NCI-H2196 (cell line): ENCODE data around the gene ARID4B.
"Not testable (repeated sequence)": the region's sequence is repeated elsewhere in the genome, so short reads cannot be mapped to it uniquely, and the experiment has no call there.

Experiments
- DNase-seq: peaks from one replicate; lab custom pipeline; 2025; ENCODE audit not compliant: unreplicated experiment; lab: John Stamatoyannopoulos, UW

Gene ARID4B

DNA sequence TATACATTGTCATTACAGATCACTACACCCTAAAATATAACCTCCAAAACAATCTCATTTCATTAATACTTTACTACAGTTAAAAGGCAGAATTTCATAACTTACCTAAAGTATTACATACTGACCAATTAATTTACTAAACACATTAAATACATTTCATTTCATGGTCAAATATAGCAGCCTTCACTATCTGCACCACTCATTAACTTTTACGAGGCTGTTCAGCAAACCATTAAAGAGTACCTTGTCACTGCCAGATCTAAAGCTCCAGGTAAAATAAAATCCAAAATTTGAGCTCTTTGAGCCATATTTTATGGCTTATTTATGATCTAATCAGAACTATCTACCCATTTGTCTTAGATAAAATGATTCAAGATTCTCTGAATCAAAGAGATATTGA, 100.6 kb downstream of the ARID4B start:
- DNase-seq = no peak

DNA sequence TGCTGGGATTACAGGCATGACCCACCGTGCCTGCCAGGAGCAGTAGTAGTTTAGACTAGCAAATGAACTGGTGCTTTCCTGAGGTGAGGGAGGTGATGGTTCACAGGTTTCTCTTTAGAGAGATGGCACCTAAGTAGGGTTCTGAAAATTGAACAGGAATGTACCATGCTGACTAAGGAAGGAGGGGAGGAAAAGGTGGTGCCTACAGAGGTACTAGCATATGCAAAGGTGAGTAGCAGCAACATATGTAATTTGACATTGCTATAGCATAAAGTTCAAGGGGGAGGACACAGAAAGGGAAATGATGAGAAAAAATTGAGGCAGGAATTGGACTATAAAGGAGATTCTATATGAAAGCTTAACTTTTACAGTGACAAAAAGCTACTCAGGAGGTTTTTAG, 101.0 kb downstream of the ARID4B start:
- no peak for DNase-seq

DNA sequence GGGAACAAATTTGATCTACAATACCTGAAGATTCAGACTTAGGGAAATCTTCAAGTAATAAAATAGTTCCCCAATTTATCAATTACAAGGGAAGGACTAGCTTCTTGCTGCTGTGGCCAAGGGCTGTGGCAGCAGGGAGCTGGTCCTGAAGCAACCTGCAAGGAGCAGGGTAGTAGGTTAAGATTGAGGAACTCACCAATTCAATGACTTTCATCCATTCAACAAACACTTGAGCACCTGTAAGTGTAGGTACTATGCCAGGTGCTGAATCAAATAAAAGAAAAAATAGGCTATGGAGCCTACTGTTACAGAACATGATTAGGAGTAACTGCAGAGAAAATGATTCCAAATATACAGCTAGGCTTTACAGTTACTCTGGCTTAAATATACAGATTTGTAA, 102.7 kb downstream of the ARID4B start:
- DNase-seq = no peak

DNA sequence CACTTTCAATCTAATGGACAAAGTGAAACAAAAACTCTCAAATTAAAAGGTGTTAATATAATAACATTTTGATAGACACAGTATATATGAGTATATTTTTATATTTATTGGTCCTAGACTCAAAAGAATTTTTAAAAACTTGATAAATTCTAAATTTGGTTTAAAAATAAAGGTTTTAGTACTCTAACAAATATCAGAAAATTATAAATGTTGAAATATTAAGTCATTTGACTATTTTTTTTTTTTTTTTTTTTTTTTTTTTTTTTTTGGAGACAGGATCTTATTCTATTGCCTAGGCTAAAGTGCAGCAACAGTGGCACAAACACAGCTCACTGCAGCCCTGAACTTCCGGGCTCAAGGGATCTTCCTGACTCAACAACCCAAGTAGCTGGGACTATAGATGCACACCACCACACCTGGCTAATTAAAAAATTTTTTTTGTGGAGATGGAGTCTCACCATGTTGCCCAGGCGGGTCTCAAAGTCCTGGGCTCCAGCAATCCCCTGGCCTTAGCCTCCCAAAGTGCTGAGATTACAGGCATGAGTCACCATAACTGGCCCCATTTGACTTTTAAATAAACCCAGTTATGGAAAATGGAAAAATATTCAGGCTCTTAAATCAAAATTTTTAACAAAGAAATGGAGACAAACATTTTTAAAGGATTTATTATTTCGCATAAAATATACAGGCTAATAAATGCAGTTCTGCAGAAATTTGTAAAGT, 106.2 kb downstream of the ARID4B start:
- DNase-seq = no peak

DNA sequence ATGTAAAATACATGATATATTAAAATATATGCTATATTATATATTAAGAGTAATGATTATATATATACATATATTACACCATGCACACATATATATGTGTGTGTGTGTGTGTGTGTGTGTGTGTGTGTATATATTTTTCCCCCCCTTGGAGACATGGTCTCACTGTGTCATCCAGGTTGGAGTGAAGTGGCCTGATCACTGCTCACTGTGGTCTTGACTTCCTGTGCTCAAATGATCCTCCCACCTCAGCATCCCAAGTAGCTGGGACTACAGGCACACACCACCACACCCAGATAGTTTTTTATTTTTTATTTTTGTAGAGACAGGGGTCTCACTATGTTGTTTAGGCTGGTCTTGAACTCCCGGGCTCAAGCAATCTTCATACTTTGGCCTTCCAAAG, 112.5 kb downstream of the ARID4B start:
- DNase-seq = no peak

DNA sequence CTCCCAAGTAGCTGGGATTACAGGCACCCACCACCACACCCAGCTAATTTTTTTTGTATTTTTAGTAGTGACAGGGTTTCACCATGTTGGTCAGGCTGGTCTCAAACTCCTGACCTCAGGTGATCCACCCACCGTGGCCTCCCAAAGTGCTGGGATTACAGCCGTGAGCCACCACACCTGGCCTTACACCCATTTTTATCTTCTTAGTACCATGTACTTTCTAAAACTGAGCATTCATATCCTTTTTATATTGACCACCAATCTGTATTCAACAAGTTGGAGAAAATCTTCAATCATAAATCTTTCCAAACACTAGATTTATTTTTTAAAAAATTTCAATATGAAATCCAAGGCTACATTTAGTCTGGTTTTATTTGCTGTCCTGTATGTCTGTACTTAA, 113.0 kb downstream of the ARID4B start:
- not testable (repeated sequence) for DNase-seq

DNA sequence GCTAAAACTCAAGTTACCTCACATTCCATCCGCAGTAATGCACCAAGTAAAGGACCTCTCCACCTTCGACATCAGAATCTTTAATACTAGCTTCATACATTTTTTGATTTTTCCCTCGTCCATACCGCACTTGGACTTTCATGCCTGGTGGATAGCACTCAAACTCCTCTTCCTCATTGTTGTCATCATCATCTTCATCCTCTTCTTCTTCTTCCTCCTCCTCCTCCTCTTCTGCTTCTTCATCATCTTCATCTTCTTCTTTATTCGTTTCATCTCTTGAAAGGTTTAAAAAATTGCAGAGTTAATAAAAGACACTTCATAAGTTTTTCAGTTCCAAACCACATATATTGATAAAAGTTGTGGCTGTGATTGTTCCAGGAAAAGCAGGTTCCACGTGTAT, 114.2 kb downstream of the ARID4B start:
- DNase-seq = no peak

DNA sequence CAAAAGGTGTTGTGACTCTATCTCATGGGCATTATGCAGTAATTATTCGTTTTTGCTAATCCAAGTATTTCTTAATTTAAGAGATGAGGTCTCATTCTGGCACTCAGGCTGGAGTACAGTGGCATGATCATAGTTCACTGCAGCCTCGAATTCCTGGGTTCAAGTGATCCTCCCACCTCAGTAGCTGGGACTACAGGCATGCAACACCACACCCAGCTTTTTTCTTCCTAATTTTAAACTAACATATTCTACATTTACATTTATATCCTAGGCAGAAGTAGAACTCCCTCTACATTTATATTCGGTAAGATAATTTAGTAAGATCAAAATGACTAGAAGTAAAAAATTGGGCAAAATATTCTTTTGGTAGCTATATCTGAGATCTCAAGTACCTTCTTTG, 116.5 kb downstream of the ARID4B start:
- no peak for DNase-seq

DNA sequence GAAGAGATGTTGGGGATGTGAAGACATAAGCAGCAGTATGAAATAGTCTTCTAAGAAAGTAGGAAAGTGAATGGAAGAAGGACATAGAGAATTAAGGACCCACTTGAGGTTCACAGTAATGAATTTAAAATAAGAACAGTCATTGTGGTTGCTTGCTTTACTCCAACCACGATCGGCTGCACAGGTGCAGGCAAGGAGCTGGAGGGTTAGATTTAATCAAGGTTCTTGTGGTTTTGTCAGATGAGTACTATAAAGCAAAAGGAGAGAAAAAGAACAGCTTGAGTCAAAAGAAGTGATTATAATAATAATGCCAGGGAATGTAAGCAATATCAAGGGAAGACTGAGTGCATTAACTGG, 120.8 kb downstream of the ARID4B start:
- no peak for DNase-seq

DNA sequence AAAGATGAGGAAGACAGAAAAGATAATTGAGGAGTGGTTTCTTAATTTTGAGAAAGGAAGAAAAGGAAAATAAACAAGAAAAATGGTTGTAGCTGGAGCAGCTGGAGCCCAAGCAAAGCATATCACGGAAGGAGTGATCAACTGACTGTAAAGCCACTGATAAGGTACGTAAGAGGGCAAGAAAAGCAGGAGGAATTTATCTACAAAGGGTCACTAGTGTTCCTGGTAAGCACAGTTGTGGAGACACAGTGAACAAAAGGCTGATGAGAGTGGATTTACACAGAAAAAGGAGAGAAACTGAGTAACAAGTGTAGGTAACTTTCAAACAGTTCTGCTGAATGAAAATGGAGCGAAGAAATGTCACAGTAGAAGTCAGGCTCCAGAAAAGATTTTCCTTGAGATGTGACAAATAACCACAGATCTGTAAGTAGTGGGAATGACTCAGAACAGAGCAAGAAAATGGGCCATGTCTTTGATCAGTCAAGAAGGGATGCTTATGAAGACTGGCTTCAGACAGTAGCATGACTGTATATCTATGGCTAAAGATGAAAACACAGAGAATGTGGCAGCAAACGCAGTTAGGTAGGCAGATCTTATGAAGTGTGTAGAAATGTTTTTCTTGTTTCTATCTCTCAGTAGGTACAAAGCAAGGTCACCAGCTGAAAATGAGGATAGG, 121.3 kb downstream of the ARID4B start:
- no peak for DNase-seq

DNA sequence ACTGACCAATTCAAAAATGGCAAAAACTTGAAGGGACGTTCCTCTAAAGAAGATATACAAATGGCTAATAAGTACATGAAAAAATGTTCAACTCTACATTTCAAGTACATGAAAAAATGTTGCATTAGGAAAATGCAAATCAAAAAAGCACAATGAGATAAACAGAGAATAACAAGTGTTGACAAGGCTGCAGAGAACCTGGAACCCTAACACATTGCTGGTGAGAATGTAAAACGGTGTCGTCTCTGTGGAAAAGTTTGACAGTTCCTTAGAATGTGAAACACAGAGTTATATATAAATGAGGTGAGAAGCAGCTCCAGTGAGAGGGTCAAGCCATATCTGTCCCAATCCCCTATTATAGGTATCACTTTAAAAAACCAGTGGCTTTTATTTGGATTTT, 122.3 kb downstream of the ARID4B start:
- no peak for DNase-seq

DNA sequence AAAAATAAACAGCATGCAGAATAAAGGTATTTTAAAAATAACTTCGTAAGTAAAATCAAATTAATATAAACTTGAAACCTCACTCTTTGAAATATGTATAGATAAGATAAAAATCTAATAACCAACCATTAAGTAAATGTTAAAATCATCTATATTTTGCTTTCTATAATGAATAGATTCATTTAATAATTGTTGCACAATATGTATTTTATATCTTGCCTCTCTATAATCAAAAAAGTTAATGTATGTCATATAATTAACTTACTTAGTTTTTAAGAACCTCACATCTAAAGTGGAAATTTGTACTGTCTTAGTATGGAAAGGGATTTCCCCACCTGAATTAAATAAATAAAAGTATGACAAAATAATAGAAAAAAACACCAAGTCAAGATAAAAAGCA, 124.6 kb downstream of the ARID4B start:
- no peak for DNase-seq

DNA sequence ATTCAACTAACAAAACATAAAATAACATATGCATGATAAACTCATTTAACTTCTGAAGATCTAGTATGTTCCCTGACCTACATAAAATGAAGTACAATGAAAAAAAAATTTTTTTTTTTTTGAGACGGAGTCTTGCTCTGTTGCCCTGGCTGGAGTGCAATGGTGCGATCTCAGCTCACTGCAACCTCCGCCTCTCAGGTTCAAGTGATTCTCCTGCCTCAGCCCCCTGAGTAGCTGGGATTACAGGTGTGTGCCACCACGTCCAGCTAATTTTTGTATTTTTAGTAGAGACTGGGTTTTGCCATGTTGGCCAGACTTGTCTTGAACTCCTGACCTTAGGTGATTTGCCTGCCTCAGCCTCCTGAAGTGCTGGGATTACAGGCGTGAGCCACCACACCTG, 125.5 kb downstream of the ARID4B start:
- not testable (repeated sequence) for DNase-seq

DNA sequence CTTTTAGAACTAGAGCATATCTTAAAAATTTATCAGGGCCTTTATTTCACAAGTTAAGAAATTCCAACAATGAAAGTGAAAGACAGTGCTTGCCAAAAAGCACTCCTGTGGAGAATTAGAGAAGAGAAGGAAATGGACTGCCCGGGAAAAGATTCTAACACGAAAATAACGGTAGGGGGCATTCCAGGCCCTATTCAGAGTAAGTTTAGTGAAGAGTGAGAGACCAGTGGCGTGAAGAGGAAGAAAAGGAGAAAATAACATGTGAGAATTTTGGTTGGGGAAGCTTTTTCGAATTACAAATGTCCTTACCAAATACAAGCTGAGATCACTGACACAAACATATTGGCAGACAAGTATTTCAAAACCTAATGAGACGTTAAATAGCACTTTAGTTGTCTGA, 128.5 kb downstream of the ARID4B start:
- DNase-seq = no peak

DNA sequence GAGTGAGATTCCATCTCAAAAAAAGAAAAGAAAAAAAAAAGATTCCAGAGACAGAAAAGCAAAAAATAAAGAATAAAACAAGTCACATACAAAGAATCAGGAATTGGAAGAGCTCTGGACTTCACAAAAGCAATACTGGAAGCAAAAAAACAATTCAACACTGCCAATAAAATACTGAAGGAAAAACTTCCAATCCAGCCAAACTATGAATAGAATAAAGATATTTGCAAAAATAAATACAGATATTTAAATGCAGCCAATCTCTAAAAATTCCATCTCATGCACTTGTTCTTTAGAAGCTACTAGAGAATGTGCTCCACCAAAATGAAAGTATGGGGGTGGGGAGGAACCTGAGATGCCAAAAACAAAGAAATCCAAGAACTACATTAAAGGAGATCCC, 137.5 kb downstream of the ARID4B start:
- no peak for DNase-seq

DNA sequence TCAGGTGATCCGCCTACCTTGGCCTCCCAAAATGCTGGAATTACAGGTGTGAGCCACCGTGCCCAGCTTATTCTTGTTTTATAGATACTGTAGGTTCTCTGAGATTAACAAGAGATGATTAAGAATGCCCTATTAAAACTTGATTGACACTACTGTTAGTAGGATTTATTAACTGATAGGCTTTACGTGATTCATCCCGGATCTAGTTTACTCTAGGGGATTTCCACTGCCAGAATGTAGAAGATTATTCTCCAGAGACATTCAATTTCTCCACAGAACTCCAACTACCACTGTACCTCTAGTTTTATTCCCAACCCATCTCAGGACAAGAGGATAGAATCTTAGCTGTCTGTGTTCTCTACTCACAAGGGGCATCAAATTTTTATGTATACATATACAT, 140.7 kb downstream of the ARID4B start:
- no peak for DNase-seq

DNA sequence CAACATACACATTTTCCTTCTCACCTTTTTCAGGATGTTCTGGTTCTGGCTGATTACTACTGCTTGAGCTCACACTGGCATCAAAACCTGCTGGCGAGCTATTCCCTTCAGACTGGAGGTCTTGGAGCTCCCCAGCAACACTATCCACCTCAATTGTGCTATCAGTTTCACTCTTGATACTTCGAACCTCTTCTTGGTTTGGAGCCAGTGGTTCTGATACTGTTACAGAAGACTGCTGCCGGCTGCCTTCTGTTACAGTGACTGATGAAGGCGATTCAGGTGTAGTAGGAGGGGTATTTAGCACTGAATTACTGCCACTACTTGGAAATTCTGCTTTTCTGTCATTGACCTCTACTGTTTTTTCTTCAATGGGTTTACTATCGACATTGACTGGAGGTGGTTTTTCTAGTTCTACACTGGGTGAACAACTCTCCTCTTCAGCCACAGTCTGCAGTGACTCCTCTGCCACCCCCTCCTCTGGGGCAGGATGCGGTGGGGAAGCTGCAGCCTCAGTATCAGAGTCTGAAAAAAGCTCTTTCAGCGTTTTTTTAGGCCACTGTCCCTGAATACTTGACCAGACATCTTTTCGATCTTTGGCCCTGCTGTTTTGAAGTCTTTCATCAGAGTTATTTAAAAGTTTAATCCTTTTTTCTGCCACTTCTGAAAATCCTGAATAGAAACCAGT, 146.3 kb downstream of the ARID4B start:
- no peak for DNase-seq

DNA sequence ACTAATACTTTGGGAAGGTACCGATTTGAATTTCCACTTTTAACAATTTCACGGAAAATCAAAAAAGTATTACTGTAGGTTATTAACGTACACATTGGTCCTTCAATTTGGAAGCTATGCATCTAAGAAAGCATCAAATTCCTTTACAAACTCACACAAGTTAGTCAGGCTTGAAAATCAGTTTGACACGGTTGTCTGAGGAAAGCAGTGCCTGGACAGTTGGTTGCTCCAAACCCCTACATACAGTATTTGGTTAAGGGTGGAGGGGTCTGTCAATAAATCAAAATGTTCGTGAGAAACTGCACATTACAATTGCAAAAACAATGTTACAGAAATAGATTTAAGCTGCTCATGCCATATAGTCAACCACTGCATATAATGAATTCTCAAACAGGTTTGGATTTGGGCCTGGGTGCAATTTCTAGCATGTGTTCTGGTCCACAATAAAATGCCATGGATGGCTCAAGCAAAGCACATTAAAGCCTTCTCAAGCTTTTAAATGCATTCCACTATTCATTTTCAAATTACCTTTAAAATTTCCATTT, 147.0 kb downstream of the ARID4B start:
- DNase-seq = no peak

DNA sequence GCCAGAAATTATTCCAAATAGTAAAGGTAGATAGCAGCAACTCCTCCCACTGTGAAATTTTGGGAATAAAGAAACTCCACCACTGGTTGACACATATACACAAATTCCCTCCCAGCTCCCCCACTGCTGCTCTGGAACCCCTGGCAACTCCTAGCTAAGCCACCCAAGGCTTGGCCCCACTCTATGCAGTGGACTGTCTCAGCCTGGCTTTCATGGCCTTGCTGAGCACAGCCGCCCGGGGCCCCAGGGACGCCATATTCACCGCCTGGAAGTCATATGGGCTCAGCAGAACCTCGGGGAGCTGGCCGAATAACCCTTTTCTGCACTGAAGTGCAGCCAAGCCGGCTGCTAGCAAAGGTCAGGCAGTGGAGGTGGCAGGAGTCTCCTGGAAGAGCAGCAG, 151.5 kb downstream of the ARID4B start:
- no peak for DNase-seq

DNA sequence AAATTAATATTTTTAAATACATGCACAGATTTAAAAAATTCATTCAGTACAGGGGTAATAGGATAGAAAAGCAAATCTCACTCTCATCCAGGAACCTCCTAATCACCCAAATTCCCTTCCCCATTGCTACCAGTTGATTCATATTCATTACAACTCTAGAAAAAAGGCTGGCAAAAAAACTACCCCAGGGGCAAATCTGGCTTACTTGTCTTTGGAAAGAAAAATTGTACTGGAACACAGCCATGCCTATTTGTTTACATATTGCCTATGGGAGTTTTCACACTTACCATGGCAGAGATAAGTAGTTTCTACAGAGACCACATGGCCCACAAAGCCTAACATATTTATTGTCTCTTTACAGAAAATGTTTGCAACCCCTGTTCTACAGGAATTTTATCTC, 158.0 kb downstream of the ARID4B start:
- no peak for DNase-seq

DNA sequence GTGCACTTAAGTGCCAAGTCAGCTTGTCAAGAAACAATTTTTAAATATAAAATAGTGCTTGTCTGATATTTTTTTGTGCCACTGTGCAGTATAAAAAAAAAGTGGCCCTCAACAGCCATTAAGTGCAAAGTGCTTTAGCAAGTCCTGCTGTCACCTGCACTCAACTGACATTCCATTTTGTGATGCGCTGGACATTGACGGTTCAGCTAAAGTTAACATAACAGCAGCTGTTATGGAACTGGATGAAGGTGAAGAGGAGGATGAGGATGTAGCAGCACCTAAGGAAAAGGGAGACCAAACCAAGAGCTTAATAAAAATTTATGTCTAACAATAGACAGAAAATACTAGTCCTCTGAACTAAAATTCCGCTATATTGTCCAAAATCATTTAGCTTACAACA, 159.6 kb downstream of the ARID4B start:
- DNase-seq = no peak

DNA sequence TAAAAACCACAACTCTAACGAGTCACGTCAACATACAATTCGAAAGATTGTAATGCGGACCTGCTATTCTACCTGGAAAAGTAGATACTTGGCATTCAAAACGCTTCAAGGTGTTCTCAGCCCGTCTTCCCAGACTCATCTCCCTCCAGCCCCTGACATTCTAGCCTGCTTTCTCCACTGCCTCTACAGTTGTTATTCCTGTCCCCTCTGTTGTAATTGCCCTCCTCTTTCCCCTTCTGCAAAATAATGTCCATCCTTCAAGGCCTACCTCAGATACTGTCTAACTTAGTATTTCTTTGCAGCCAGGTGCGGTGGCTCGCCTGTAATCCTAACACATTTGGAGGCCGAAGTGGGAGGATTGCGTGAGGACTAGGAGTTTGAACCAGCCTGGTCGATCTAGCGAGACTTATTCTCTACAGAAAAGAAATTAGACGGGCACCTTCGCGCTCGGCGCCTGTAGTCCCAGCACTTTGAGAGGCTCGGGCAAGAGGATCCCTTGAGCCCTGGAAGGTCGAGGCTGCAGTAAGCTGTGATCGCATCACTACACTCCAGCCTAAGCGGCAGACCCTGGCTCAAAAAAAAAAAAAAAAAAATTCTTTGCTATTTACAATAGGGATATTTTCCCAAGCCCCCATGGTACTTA, 166.2 kb downstream of the ARID4B start:
- DNase-seq = no peak
